OCI-LY1 (cell line): Measurements from ENCODE around the gene HDGFL2.

ENCODE experiments used
- EZH2 ChIP-seq: fragments of 200-600 bp; sonication (generic), shearing (Covaris generic); IDR thresholded peaks from 2 replicates; pipeline ENCODE4 v1.8.0; 2017; ENCODE audit warnings: borderline replicate concordance, mixed run types, mild to moderate bottlenecking, antibody characterized with exemption, low read length, moderate library complexity, mixed read lengths
- TF ChIP-seq, protein P1 (sequence below): fragments of 200-600 bp; sonication (generic), shearing (Covaris generic); IDR thresholded peaks from 2 replicates; pipeline ENCODE4 v1.5.1; 2017; ENCODE audit warnings: mild to moderate bottlenecking, antibody characterized with exemption, low read length, moderate library complexity, mixed read lengths

DNA sequence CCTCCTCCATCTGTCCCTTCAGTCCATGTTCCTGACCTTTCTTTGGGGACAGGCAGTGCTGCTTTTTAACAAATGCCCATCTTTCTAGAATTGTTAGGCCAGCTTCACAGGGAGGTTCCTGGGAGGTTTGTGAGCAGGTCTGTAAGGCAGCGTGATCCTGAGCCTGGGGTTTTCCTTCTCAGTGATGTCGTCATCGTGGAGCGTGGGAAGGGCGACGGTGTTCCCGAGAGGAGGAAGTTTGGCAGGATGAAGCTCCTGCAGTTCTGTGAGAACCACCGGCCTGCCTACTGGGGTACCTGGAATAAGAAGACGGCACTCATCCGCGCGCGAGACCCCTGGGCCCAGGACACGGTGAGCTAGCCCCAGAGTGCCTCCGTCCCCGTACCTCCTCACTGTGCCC lies 42.8 kb upstream of the HDGFL2 start:
- TF ChIP-seq, protein P1, sequence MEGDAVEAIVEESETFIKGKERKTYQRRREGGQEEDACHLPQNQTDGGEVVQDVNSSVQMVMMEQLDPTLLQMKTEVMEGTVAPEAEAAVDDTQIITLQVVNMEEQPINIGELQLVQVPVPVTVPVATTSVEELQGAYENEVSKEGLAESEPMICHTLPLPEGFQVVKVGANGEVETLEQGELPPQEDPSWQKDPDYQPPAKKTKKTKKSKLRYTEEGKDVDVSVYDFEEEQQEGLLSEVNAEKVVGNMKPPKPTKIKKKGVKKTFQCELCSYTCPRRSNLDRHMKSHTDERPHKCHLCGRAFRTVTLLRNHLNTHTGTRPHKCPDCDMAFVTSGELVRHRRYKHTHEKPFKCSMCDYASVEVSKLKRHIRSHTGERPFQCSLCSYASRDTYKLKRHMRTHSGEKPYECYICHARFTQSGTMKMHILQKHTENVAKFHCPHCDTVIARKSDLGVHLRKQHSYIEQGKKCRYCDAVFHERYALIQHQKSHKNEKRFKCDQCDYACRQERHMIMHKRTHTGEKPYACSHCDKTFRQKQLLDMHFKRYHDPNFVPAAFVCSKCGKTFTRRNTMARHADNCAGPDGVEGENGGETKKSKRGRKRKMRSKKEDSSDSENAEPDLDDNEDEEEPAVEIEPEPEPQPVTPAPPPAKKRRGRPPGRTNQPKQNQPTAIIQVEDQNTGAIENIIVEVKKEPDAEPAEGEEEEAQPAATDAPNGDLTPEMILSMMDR, result no peak
- TF ChIP-seq EZH2, result no peak
